COLO668 (cell line): ENCODE results near the gene TNFSF12.

Experiments
- DNase-seq: peaks from one replicate; lab custom pipeline; 2025; ENCODE audit not compliant: unreplicated experiment; lab: John Stamatoyannopoulos, UW

Gene TNFSF12

GRCh38 chr17:7548585-7549400 is at the start of gene TNFSF12:
TSS of gene TNFSF12 (plus strand) at chr17:7549058. CDS start at chr17:7549154, 96 bp downstream.
- DNase-seq = no peak

- no peak for DNase-seq
These were observed 49.7 kb upstream of the TNFSF12 start for GRCh38 chr17:7499161-7499560.

- DNase-seq = no peak
These were observed 47.1 kb upstream of the TNFSF12 start for GRCh38 chr17:7501729-7502128.

GRCh38 chr17:7502171-7502847 is 46.5 kb upstream of the TNFSF12 start:
- no peak for DNase-seq

GRCh38 chr17:7502987-7503386 is 45.9 kb upstream of the TNFSF12 start:
- DNase-seq = peak; percentile 1

GRCh38 chr17:7503521-7503920 is 45.3 kb upstream of the TNFSF12 start:
- DNase-seq = no peak

GRCh38 chr17:7508145-7508544 is 40.7 kb upstream of the TNFSF12 start:
- DNase-seq = no peak

GRCh38 chr17:7508846-7509245 is 40.0 kb upstream of the TNFSF12 start:
- DNase-seq = no peak

GRCh38 chr17:7509937-7510336 is 38.9 kb upstream of the TNFSF12 start:
- DNase-seq = no peak

GRCh38 chr17:7511108-7511507 is 37.8 kb upstream of the TNFSF12 start:
- DNase-seq = no peak

- no peak for DNase-seq
These were observed 36.8 kb upstream of the TNFSF12 start for GRCh38 chr17:7512105-7512504.

GRCh38 chr17:7512824-7513540 is 35.9 kb upstream of the TNFSF12 start:
- DNase-seq = no peak

- no peak for DNase-seq
These were observed 34.9 kb upstream of the TNFSF12 start for GRCh38 chr17:7513850-7514419.

GRCh38 chr17:7515911-7516610 is 32.8 kb upstream of the TNFSF12 start:
- DNase-seq = no peak

- peak; percentile 2 for DNase-seq
These were observed 25.8 kb upstream of the TNFSF12 start for GRCh38 chr17:7523033-7523432.

GRCh38 chr17:7528842-7529241 is 20.0 kb upstream of the TNFSF12 start:
- no peak for DNase-seq

- DNase-seq = no peak
These were observed 18.6 kb upstream of the TNFSF12 start for GRCh38 chr17:7530023-7530900.

GRCh38 chr17:7538050-7538449 is 10.8 kb upstream of the TNFSF12 start:
- DNase-seq = no peak

- no peak for DNase-seq
These were observed 9.8 kb upstream of the TNFSF12 start for GRCh38 chr17:7538891-7539545.
